HepG2 (cell line): Measurements from ENCODE around the gene CCL16. TPM values are rescaled to one million over a fixed set of nuclear protein-coding genes. Genes with fewer than 3 reads are reported as not detected.

Experiments
- CCAR2 ChIP-seq: fragments of 200-400 bp; formaldehyde crosslinking; optimal IDR thresholded peaks from 2 replicates; pipeline ENCODE3; 2018; ENCODE audit warnings: low read depth, mild to moderate bottlenecking, low read length, moderate library complexity
- FLYWCH1 ChIP-seq: sonication (generic); formaldehyde crosslinking; IDR thresholded peaks from 2 replicates; pipeline ENCODE4 v1.8.1; 2023; ENCODE audit warnings: mild to moderate bottlenecking, missing genetic modification reagents
- HNRNPUL1 ChIP-seq: fragments of 200-400 bp; formaldehyde crosslinking; IDR thresholded peaks from 2 replicates; pipeline ENCODE4 v1.6.1; 2017; ENCODE audit warnings: low read depth, mild to moderate bottlenecking, low read length, moderate library complexity
- KAT8 ChIP-seq: IDR thresholded peaks from 2 replicates; pipeline ENCODE4 v1.6.1; 2016; ENCODE audit warnings: missing genetic modification reagents, missing compliant biosample characterization
- MZF1 ChIP-seq: sonication (generic); formaldehyde crosslinking; IDR thresholded peaks from 2 replicates; pipeline ENCODE4 v1.8.1; 2023; ENCODE audit warnings: mild to moderate bottlenecking, missing genetic modification reagents, borderline replicate concordance
- NFE2L2 ChIP-seq: fragments of 150-350 bp; IDR thresholded peaks from 2 replicates; pipeline ENCODE4 v1.6.1; 2014; ENCODE audit warnings: low read length
- PHB2 ChIP-seq: fragments of 450-650 bp; IDR thresholded peaks from 2 replicates; pipeline ENCODE4 v1.6.1; 2018; ENCODE audit not compliant: partially characterized antibody
- RCOR2 ChIP-seq: IDR thresholded peaks from 2 replicates; pipeline ENCODE4 v1.6.1; 2016; ENCODE audit warnings: missing biosample characterization, missing genetic modification reagents
- RFX1 ChIP-seq: fragments of 450-650 bp; IDR thresholded peaks from 2 replicates; pipeline ENCODE4 v1.6.1; 2017
- ZNF441 ChIP-seq: sonication (generic); formaldehyde crosslinking; IDR thresholded peaks from 2 replicates; pipeline ENCODE4 v1.7.0; 2021; ENCODE audit warnings: missing genetic modification reagents, borderline replicate concordance
- ZNF776 ChIP-seq: sonication (generic); formaldehyde crosslinking; IDR thresholded peaks from 2 replicates; pipeline ENCODE4 v1.4.0; 2020; ENCODE audit warnings: mild to moderate bottlenecking, missing genetic modification reagents
- polyA plus RNA-seq, 8 experiments: library from polyadenylated mRNA; depleted of rRNA in 3 of 8; stranded (reverse) in 7 of 8; unstranded in 1 of 8; fragments of >200 nt; fragmentation: Illumina TruSeq in 4 of 8; extraction: Trizol in 4 of 8; gene quantifications; 2 replicates each; pipeline versions ENCODE4 v1.2.1 to v1.2.3, GENCODE V29; 2011 to 2016; ENCODE audit warnings: low read depth in 4 of 8, missing spikeins in 1 of 8, mixed read lengths in 1 of 8; ENCODE audit not compliant: insufficient read depth in 1 of 8
- total RNA-seq, 5 experiments: library from RNA; depleted of rRNA; stranded (reverse); fragments of >200 nt; fragmentation: Illumina TruSeq; extraction: Trizol; gene quantifications; 2 replicates each; pipeline ENCODE4 v1.2.3, GENCODE V29; 2016; ENCODE audit warnings: low read depth in 1 of 5
- TF ChIP-seq, protein P1 (sequence below): sonication (generic); formaldehyde crosslinking; IDR thresholded peaks from 2 replicates; pipeline ENCODE4 v1.9.0; 2021; ENCODE audit warnings: missing genetic modification reagents, borderline replicate concordance
- TF ChIP-seq, protein P2 (sequence below): sonication (generic); formaldehyde crosslinking; IDR thresholded peaks from 2 replicates; pipeline ENCODE4 v1.8.0; 2023; ENCODE audit warnings: mild to moderate bottlenecking, missing genetic modification reagents
- TF ChIP-seq, protein P3 (sequence below): sonication (generic); formaldehyde crosslinking; IDR thresholded peaks from 2 replicates; pipeline ENCODE4 v1.4.0; 2020; ENCODE audit warnings: missing genetic modification reagents, mild to moderate bottlenecking, borderline replicate concordance
- TF ChIP-seq, protein P4 (sequence below): sonication (generic); formaldehyde crosslinking; IDR thresholded peaks from 2 replicates; pipeline ENCODE4 v1.8.0; 2022; ENCODE audit warnings: missing genetic modification reagents, mild to moderate bottlenecking, inconsistent platforms, borderline replicate concordance
- TF ChIP-seq, protein P5 (sequence below): sonication (generic); formaldehyde crosslinking; IDR thresholded peaks from 2 replicates; pipeline ENCODE4 v1.4.0; 2020; ENCODE audit warnings: missing genetic modification reagents
- TF ChIP-seq, protein P6 (sequence below): sonication (generic); formaldehyde crosslinking; IDR thresholded peaks from 2 replicates; pipeline ENCODE4 v1.5.0; 2020; ENCODE audit warnings: mild to moderate bottlenecking, missing genetic modification reagents, borderline replicate concordance

CCL16 gene
- total and polyA plus RNA-seq, 2 of the 13 experiments (the other 11 are each of a cell fraction or from before 2014, with no cell fraction given), result 2.0 to 14.7 TPM

DNA sequence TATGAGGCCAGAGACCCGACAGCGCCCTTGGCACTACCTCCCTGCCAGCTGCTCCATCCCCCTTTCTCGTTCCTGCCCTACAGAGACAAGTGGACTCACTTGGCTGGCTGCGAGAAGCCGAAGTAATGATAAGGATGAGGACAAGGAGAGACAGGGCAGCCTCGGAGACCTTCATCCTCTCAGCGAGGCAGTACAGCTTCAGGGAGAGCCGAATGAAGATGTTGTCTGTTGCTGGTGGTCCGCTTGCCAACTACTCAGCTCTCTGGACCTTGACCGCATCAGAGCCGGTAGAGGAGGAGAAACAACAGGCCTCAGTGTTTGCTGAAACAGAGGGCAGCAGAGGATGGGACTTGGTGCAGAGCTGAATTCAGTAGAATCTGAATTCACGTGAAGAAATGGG lies at the start of gene CCL16 (continued):
- TF ChIP-seq KAT8 (CRISPR knock-in tag) (no peak), NFE2L2 (no peak), ZNF776 (CRISPR knock-in tag) (no peak), HNRNPUL1 (no peak), ZNF441 (CRISPR knock-in tag) (no peak), CCAR2 (no peak), RFX1 (no peak), PHB2 (no peak), MZF1 (CRISPR knock-in tag) (no peak), RCOR2 (CRISPR knock-in tag) (no peak), FLYWCH1 (CRISPR knock-in tag) (no peak)
- TF ChIP-seq, protein P1, sequence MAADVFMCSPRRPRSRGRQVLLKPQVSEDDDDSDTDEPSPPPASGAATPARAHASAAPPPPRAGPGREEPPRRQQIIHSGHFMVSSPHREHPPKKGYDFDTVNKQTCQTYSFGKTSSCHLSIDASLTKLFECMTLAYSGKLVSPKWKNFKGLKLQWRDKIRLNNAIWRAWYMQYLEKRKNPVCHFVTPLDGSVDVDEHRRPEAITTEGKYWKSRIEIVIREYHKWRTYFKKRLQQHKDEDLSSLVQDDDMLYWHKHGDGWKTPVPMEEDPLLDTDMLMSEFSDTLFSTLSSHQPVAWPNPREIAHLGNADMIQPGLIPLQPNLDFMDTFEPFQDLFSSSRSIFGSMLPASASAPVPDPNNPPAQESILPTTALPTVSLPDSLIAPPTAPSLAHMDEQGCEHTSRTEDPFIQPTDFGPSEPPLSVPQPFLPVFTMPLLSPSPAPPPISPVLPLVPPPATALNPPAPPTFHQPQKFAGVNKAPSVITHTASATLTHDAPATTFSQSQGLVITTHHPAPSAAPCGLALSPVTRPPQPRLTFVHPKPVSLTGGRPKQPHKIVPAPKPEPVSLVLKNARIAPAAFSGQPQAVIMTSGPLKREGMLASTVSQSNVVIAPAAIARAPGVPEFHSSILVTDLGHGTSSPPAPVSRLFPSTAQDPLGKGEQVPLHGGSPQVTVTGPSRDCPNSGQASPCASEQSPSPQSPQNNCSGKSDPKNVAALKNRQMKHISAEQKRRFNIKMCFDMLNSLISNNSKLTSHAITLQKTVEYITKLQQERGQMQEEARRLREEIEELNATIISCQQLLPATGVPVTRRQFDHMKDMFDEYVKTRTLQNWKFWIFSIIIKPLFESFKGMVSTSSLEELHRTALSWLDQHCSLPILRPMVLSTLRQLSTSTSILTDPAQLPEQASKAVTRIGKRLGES (CRISPR knock-in tag), result no peak
- TF ChIP-seq, protein P2, sequence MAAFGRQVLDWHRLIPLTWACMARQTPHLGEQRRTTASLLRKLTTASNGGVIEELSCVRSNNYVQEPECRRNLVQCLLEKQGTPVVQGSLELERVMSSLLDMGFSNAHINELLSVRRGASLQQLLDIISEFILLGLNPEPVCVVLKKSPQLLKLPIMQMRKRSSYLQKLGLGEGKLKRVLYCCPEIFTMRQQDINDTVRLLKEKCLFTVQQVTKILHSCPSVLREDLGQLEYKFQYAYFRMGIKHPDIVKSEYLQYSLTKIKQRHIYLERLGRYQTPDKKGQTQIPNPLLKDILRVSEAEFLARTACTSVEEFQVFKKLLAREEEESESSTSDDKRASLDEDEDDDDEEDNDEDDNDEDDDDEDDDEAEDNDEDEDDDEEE, result no peak
- TF ChIP-seq, protein P3, sequence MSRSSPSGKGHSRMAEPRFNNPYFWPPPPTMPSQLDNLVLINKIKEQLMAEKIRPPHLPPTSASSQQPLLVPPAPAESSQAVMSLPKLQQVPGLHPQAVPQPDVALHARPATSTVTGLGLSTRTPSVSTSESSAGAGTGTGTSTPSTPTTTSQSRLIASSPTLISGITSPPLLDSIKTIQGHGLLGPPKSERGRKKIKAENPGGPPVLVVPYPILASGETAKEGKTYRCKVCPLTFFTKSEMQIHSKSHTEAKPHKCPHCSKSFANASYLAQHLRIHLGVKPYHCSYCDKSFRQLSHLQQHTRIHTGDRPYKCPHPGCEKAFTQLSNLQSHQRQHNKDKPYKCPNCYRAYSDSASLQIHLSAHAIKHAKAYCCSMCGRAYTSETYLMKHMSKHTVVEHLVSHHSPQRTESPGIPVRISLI, result no peak
- TF ChIP-seq, protein P4, sequence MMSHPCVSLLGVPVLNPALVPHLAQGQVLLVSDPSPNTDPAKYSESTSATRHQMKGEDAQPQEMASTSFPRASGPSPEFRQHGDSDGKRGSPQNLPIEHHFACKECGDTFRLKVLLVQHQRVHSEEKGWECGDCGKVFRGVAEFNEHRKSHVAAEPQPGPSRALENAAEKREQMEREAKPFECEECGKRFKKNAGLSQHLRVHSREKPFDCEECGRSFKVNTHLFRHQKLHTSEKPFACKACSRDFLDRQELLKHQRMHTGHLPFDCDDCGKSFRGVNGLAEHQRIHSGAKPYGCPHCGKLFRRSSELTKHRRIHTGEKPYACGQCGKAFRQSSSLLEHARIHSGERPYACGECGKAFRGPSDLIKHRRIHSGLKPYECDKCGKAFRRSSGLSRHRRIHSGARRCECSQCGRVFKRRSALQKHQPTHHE (CRISPR knock-in tag), result no peak
- TF ChIP-seq, protein P5, sequence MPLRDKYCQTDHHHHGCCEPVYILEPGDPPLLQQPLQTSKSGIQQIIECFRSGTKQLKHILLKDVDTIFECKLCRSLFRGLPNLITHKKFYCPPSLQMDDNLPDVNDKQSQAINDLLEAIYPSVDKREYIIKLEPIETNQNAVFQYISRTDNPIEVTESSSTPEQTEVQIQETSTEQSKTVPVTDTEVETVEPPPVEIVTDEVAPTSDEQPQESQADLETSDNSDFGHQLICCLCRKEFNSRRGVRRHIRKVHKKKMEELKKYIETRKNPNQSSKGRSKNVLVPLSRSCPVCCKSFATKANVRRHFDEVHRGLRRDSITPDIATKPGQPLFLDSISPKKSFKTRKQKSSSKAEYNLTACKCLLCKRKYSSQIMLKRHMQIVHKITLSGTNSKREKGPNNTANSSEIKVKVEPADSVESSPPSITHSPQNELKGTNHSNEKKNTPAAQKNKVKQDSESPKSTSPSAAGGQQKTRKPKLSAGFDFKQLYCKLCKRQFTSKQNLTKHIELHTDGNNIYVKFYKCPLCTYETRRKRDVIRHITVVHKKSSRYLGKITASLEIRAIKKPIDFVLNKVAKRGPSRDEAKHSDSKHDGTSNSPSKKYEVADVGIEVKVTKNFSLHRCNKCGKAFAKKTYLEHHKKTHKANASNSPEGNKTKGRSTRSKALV, result no peak
- TF ChIP-seq, protein P6, sequence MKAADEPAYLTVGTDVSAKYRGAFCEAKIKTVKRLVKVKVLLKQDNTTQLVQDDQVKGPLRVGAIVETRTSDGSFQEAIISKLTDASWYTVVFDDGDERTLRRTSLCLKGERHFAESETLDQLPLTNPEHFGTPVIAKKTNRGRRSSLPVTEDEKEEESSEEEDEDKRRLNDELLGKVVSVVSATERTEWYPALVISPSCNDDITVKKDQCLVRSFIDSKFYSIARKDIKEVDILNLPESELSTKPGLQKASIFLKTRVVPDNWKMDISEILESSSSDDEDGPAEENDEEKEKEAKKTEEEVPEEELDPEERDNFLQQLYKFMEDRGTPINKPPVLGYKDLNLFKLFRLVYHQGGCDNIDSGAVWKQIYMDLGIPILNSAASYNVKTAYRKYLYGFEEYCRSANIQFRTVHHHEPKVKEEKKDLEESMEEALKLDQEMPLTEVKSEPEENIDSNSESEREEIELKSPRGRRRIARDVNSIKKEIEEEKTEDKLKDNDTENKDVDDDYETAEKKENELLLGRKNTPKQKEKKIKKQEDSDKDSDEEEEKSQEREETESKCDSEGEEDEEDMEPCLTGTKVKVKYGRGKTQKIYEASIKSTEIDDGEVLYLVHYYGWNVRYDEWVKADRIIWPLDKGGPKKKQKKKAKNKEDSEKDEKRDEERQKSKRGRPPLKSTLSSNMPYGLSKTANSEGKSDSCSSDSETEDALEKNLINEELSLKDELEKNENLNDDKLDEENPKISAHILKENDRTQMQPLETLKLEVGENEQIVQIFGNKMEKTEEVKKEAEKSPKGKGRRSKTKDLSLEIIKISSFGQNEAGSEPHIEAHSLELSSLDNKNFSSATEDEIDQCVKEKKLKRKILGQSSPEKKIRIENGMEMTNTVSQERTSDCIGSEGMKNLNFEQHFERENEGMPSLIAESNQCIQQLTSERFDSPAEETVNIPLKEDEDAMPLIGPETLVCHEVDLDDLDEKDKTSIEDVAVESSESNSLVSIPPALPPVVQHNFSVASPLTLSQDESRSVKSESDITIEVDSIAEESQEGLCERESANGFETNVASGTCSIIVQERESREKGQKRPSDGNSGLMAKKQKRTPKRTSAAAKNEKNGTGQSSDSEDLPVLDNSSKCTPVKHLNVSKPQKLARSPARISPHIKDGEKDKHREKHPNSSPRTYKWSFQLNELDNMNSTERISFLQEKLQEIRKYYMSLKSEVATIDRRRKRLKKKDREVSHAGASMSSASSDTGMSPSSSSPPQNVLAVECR (CRISPR knock-in tag), result no peak
